Common myeloid progenitor, CD34-positive (primary cell): ENCODE data around the gene CSTF1.

ENCODE experiments used
- CTCF ChIA-PET: fragments of 350-600 bp; sonication (Branson Sonifier 250); formaldehyde crosslinking; loops from one replicate; lab custom pipeline; 2021; ENCODE audit warnings: antibody characterized with exemption; lab: Charles Lee
- POLR2A ChIA-PET: fragments of 350-600 bp; sonication (Branson Sonifier 250); formaldehyde crosslinking; loops from one replicate; lab custom pipeline; 2021; ENCODE audit warnings: antibody characterized with exemption; lab: Charles Lee
- DNase-seq, 3 donors: peaks; one replicate each; pipeline versions ENCODE4 v3.0.0 to v3.0.0-alpha.2; 2013
- H3K27ac ChIP-seq, 2 experiments: 1 replicate in 1 of 2; 2 replicates in 1 of 2; pipeline ENCODE4 v1.7.0; 2013; ENCODE audit warnings: inconsistent platforms in 2 of 2, low read length in 2 of 2, mild to moderate bottlenecking in 2 of 2, low read depth in 1 of 2, moderate library complexity in 1 of 2; ENCODE audit not compliant: severe bottlenecking in 2 of 2, insufficient read depth in 1 of 2, poor library complexity in 1 of 2
- H3K27me3 ChIP-seq, 5 experiments: replicated peaks in 2 of 5; 1 replicate in 3 of 5; 2 replicates in 2 of 5; pipeline versions ENCODE4 v1.6.1 to v1.7.0; 2013; ENCODE audit warnings: low read length in 4 of 5, mild to moderate bottlenecking in 2 of 5, moderate library complexity in 2 of 5, inconsistent platforms in 1 of 5; ENCODE audit not compliant: insufficient read depth in 5 of 5, control insufficient read depth in 4 of 5
- H3K36me3 ChIP-seq, 4 experiments: 1 replicate in 2 of 4; 2 replicates in 2 of 4; pipeline versions ENCODE4 v1.6.1 to v1.7.0; 2013; ENCODE audit warnings: low read length in 3 of 4, control low read depth in 1 of 4, mild to moderate bottlenecking in 1 of 4; ENCODE audit not compliant: control insufficient read depth in 4 of 4, insufficient read depth in 4 of 4
- H3K4me1 ChIP-seq, 4 experiments: 1 replicate in 3 of 4; 2 replicates in 1 of 4; pipeline versions ENCODE4 v1.6.1 to v1.7.1; 2013; ENCODE audit warnings: low read length in 3 of 4, mild to moderate bottlenecking in 3 of 4, control low read depth in 1 of 4, inconsistent platforms in 1 of 4, moderate library complexity in 1 of 4; ENCODE audit not compliant: control insufficient read depth in 4 of 4, insufficient read depth in 4 of 4; ENCODE audit errors: control extremely low read depth in 1 of 4
- H3K4me3 ChIP-seq, 7 experiments: 1 replicate in 4 of 7; 2 replicates in 3 of 7; pipeline versions ENCODE4 v1.5.1 to v1.7.0; 2013; ENCODE audit warnings: mild to moderate bottlenecking in 7 of 7, low read length in 6 of 7, moderate library complexity in 6 of 7, inconsistent platforms in 2 of 7, low read depth in 2 of 7, control low read depth in 1 of 7; ENCODE audit not compliant: insufficient read depth in 4 of 7, control insufficient read depth in 1 of 7; ENCODE audit errors: extremely low read depth in 1 of 7
- H3K9me3 ChIP-seq, 5 experiments: 1 replicate in 4 of 5; 2 replicates in 1 of 5; pipeline versions ENCODE4 v1.6.1 to v1.7.1; 2013; ENCODE audit warnings: low read length in 4 of 5, mild to moderate bottlenecking in 2 of 5, inconsistent platforms in 1 of 5, low read depth in 1 of 5, moderate library complexity in 1 of 5; ENCODE audit not compliant: control insufficient read depth in 4 of 5, insufficient read depth in 2 of 5; ENCODE audit errors: control extremely low read depth in 1 of 5
- WGBS: methylation state at CpG from one replicate; pipeline ENCODE4 v1.1.5; 2013; ENCODE audit not compliant: insufficient coverage; 5-methylcytosine and 5-hydroxymethylcytosine counted together

The CSTF1 gene

GRCh38 chr20:56428881-56429280, 36.4 kb downstream of the CSTF1 start:
- no peak overlapping the region for H3K27ac ChIP-seq
- no peaks in the 10 kb centered on the region for H3K27me3 ChIP-seq
- peaks cover 0 to 19% (median 0%) of the 10 kb centered on the region in 4 experiments for H3K36me3 ChIP-seq
- CTCF ChIA-PET: interaction anchor here (0.9 to 1.4 kb wide), 5 partner anchors 10 to 87 kb away, joined by 3 to 6 read pairs (median 3); partner anchors contain the start of gene CASS4
- WGBS: 96% methylated on average over 5 of the region's 8 CpGs
- POLR2A ChIA-PET: no interaction called here
- no peaks in the 10 kb centered on the region for H3K9me3 ChIP-seq
- H3K4me3 ChIP-seq: no peak overlapping the region
- H3K4me1 ChIP-seq: peaks cover 5 to 55% (median 12%) of the 10 kb centered on the region in 4 experiments
- DNase-seq: no peak

- no peaks in the 10 kb centered on the region for H3K9me3 ChIP-seq
- no peak overlapping the region for H3K27ac ChIP-seq
- H3K4me1 ChIP-seq: peaks cover 5 to 54% (median 12%) of the 10 kb centered on the region in 4 experiments
- peak overlapping the region in 3 of 7 experiments; percentile 4 to 22 (median 8) for H3K4me3 ChIP-seq
- WGBS: 41% methylated on average over 6 of the region's 6 CpGs
- ChIA-PET CTCF (interaction anchor here (1.1 to 1.4 kb wide), 2 partner anchors 11 to 20 kb away, joined by 3 to 6 read pairs; no protein-coding TSS in a partner anchor), POLR2A (interaction anchor here (0.8 kb wide), 1 partner anchor 11 kb away, joined by 3 read pairs; no protein-coding TSS in a partner anchor)
- H3K27me3 ChIP-seq: no peaks in the 10 kb centered on the region
- peaks cover 0 to 19% (median 0%) of the 10 kb centered on the region in 4 experiments for H3K36me3 ChIP-seq
- peak in 2 of 3 donors; percentile 54 to 68 for DNase-seq
Observed at GRCh38 chr20:56429502-56429901, 37.1 kb downstream of the CSTF1 start.

GRCh38 chr20:56429941-56430340, 37.5 kb downstream of the CSTF1 start:
- Histone ChIP-seq H3K36me3 (peaks cover 0 to 17% (median 0%) of the 10 kb centered on the region in 4 experiments), H3K27ac (no peak overlapping the region), H3K9me3 (no peaks in the 10 kb centered on the region), H3K4me1 (peaks cover 5 to 50% (median 12%) of the 10 kb centered on the region in 4 experiments), H3K4me3 (peak overlapping the region in 2 of 7 experiments; percentile 19 to 22), H3K27me3 (no peaks in the 10 kb centered on the region)
- DNase-seq: no peak
- ChIA-PET POLR2A (interaction anchor here (0.8 kb wide), 1 partner anchor 12 kb away, joined by 3 read pairs; no protein-coding TSS in a partner anchor), CTCF (interaction anchor here (1.0 to 1.4 kb wide), 3 partner anchors 11 to 33 kb away, joined by 3 to 6 read pairs (median 3); no protein-coding TSS in a partner anchor)
- WGBS: 3% methylated on average over 3 of the region's 4 CpGs

- ChIA-PET POLR2A (interaction anchor here (0.8 kb wide), 1 partner anchor 12 kb away, joined by 3 read pairs; no protein-coding TSS in a partner anchor), CTCF (interaction anchor here (1.0 kb wide), 1 partner anchor 33 kb away, joined by 3 read pairs; no protein-coding TSS in a partner anchor)
- Histone ChIP-seq H3K4me1 (peaks cover 5 to 47% (median 12%) of the 10 kb centered on the region in 4 experiments), H3K36me3 (peaks cover 0 to 14% (median 0%) of the 10 kb centered on the region in 4 experiments), H3K27me3 (no peaks in the 10 kb centered on the region), H3K27ac (no peak overlapping the region), H3K4me3 (no peak overlapping the region), H3K9me3 (no peaks in the 10 kb centered on the region)
- WGBS: 94% methylated on average over 4 of the region's 4 CpGs
- DNase-seq: no peak
Observed at GRCh38 chr20:56430461-56430860, 38.0 kb downstream of the CSTF1 start.

- H3K4me3 ChIP-seq: no peak overlapping the region
- CTCF ChIA-PET: interaction anchor here (1.0 kb wide), 1 partner anchor 34 kb away, joined by 3 read pairs; no protein-coding TSS in a partner anchor
- no peaks in the 10 kb centered on the region for H3K9me3 ChIP-seq
- peaks cover 5 to 47% (median 12%) of the 10 kb centered on the region in 4 experiments for H3K4me1 ChIP-seq
- 89% methylated on average over 1 of the region's 1 CpG for WGBS
- POLR2A ChIA-PET: no interaction called here
- H3K27ac ChIP-seq: no peak overlapping the region
- peaks cover 0 to 14% (median 0%) of the 10 kb centered on the region in 4 experiments for H3K36me3 ChIP-seq
- H3K27me3 ChIP-seq: no peaks in the 10 kb centered on the region
- DNase-seq: no peak
Observed at GRCh38 chr20:56430957-56431356, 38.5 kb downstream of the CSTF1 start.

- WGBS: 100% methylated on average over 1 of the region's 3 CpGs
- peaks cover 0 to 14% (median 0%) of the 10 kb centered on the region in 4 experiments for H3K36me3 ChIP-seq
- peaks cover 5 to 42% (median 12%) of the 10 kb centered on the region in 4 experiments for H3K4me1 ChIP-seq
- H3K27ac ChIP-seq: no peak overlapping the region
- ChIA-PET CTCF (interaction anchor here (1.5 kb wide), 1 partner anchor 25 kb away, joined by 5 read pairs; no protein-coding TSS in a partner anchor), POLR2A (no interaction called here)
- no peaks in the 10 kb centered on the region for H3K9me3 ChIP-seq
- H3K4me3 ChIP-seq: no peak overlapping the region
- H3K27me3 ChIP-seq: no peaks in the 10 kb centered on the region
- DNase-seq: no peak
Observed at GRCh38 chr20:56431471-56431870, 39.0 kb downstream of the CSTF1 start.
